Fibroblast of the conjunctiva (primary cell): ENCODE data around the gene PYGM.

Experiments
- DNase-seq: peaks from one replicate; pipeline ENCODE4 v3.0.0-alpha.2; 2010; ENCODE audit warnings: low read depth

The PYGM gene

GRCh38 chr11:64735725-64736259, 24.0 kb downstream of the PYGM start:
- no peak for DNase-seq

GRCh38 chr11:64734811-64735724, 24.7 kb downstream of the PYGM start:
- DNase-seq: no peak

- DNase-seq: no peak
Measured at GRCh38 chr11:64731601-64732000, 28.2 kb downstream of the PYGM start.

GRCh38 chr11:64729851-64730382, 29.9 kb downstream of the PYGM start:
- DNase-seq: no peak

GRCh38 chr11:64728757-64729365, 30.9 kb downstream of the PYGM start:
- DNase-seq: no peak

- DNase-seq: no peak
Measured at GRCh38 chr11:64726867-64727530, 32.8 kb downstream of the PYGM start.

- no peak for DNase-seq
Measured at GRCh38 chr11:64726211-64726641, 33.5 kb downstream of the PYGM start.

- no peak for DNase-seq
Measured at GRCh38 chr11:64724863-64725532, 34.8 kb downstream of the PYGM start.

- no peak for DNase-seq
Measured at GRCh38 chr11:64723907-64724862, 35.6 kb downstream of the PYGM start.

GRCh38 chr11:64723117-64723906, 36.5 kb downstream of the PYGM start, which contains the start of gene NRXN2:
NRXN2 (minus strand) TSS chr11:64723197; CDS start chr11:64713699, 9,498 bp downstream.
- peak; percentile 57 for DNase-seq

GRCh38 chr11:64722141-64723065, 37.4 kb downstream of the PYGM start:
- no peak for DNase-seq

GRCh38 chr11:64721359-64721699, 38.4 kb downstream of the PYGM start:
- DNase-seq: no peak

GRCh38 chr11:64720640-64721358, 39.0 kb downstream of the PYGM start:
- DNase-seq: no peak

- no peak for DNase-seq
Measured at GRCh38 chr11:64720167-64720566, 39.6 kb downstream of the PYGM start.

GRCh38 chr11:64719406-64719805, 40.4 kb downstream of the PYGM start:
- DNase-seq: no peak

GRCh38 chr11:64718780-64719124, 41.0 kb downstream of the PYGM start:
- DNase-seq: no peak

GRCh38 chr11:64718084-64718779, 41.5 kb downstream of the PYGM start:
- no peak for DNase-seq

- no peak for DNase-seq
Measured at GRCh38 chr11:64717268-64717578, 42.6 kb downstream of the PYGM start.
